Mammary epithelial cell (primary cell): Measurements from ENCODE around the gene ERI3.

Experiments used
- CTCF ChIP-seq, 2 donors: IDR thresholded peaks in 1 of 2; conservative IDR thresholded peaks in 1 of 2; 2 replicates each; pipeline ENCODE4 v1.5.1; 2011 to 2012; ENCODE audit warnings: inconsistent platforms in 2 of 2, low read length in 2 of 2, mild to moderate bottlenecking in 2 of 2, control low read depth in 1 of 2, low read depth in 1 of 2; ENCODE audit not compliant: insufficient read depth in 1 of 2; ENCODE audit errors: extremely low read depth in 1 of 2
- EZH2 ChIP-seq: IDR thresholded peaks from 2 replicates; pipeline ENCODE4 v1.6.1; 2012; ENCODE audit warnings: low read length, inconsistent platforms, borderline replicate concordance

GRCh38 chr1:44283524-44284173 lies 71.4 kb downstream of the ERI3 start:
- TF ChIP-seq CTCF (conservative IDR thresholded peaks at IDR 0.05 in 1 of 2, IDR thresholded peaks at IDR 0.05 in 1 of 2; ENCODE audit: extremely low read depth in 1 of 2, insufficient read depth in 1 of 2, low read depth in 1 of 2, low read length in 2 of 2) (no peak), EZH2 (no peak)
